HuH-7.5 (cell line): ENCODE data around the gene RPL7A.

Experiments
- DNase-seq: peaks from one replicate; pipeline ENCODE4 v3.0.0; 2011; ENCODE audit warnings: low spot score

The RPL7A gene

GRCh38 chr9:133347515-133347984, 468 bp upstream of the RPL7A start:
- peak; percentile 72 for DNase-seq

- DNase-seq, result no peak
Observed at GRCh38 chr9:133348718-133349573, 928 bp downstream of the RPL7A start.

DNA sequence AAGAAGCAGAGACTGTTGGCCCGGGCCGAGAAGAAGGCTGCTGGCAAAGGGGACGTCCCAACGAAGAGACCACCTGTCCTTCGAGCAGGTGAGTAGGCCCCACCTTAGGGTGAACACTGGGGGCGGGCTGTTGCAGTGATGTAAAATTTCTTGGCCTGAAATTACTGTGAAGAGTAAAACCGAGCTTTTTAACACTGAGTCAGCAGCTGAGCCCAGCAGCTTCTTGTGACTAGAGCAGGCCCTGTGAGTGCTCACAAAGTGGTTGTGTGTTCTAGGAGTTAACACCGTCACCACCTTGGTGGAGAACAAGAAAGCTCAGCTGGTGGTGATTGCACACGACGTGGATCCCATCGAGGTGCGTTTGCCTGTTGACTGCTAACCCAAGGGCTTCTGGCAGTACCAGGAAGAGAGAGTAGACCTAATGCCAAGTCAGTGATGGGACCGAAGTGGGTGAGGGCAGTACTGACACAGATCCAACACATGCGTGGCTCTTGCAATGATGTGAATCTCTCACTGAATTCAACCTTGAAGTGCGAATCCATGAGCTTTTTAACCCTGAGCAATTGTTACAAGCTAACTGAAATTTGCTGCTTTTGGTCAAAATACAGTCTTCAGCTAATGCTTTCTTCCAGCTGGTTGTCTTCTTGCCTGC, 2.1 kb downstream of the RPL7A start:
- DNase-seq, result no peak

GRCh38 chr9:133351526-133351907, 3.5 kb downstream of the RPL7A start:
- DNase-seq, result no peak

GRCh38 chr9:133351908-133352634, 4.1 kb downstream of the RPL7A start:
- DNase-seq, result peak; percentile 68

DNA sequence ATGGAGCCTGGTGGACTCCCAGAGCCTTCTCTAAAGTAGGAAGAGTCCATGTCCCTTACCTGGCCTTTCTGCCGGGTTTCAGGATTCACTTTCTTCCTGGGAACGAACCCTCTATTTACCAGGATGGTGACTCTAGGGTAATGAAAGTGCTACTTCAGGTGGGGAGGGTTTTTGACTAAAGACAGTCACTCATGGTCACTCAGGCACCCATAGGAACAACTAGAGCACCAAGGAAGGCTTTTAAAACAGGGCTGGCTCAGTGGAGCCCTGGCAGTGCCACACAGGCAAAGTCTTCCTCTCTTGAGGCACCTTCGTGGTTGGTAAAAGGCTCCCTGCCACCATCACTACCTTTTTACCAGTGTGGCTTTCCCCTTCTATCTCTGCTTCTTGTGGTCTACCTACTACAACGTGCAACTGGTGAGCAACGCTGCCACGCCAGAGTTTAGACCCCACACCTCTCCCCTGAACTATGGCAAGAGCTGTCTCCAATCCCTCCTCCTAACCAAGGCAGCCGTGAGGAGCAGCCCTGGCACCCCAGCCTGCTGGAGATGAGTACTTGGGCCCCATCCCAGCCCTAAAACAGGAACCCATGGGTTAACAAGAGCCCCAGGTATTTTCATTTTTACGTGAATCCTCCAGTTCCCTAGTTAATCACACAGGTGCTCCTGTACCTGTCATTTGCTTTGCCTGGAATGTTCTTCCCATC, 4.8 kb downstream of the RPL7A start:
- no peak for DNase-seq

DNA sequence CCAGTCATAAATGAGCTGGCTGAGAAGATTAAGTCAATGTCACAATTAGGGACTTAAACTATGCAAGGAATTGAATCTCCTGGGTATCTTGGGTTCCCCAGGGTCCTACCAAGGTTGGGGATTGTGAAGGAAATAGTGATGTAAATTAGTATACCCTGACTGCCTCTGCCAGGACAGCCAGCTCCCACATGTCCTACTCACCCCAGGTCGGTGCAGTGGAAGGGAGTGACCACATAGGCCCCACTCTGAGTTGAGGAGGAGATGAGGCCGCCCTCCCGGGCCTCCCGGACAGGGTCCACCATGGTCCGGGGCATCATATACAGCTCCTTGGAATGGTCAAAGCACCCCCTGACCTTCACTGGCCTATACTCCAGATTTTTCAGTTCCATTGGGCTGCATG, 5.5 kb downstream of the RPL7A start:
- no peak for DNase-seq

GRCh38 chr9:133354766-133355165, 6.7 kb downstream of the RPL7A start:
- DNase-seq, result no peak

DNA sequence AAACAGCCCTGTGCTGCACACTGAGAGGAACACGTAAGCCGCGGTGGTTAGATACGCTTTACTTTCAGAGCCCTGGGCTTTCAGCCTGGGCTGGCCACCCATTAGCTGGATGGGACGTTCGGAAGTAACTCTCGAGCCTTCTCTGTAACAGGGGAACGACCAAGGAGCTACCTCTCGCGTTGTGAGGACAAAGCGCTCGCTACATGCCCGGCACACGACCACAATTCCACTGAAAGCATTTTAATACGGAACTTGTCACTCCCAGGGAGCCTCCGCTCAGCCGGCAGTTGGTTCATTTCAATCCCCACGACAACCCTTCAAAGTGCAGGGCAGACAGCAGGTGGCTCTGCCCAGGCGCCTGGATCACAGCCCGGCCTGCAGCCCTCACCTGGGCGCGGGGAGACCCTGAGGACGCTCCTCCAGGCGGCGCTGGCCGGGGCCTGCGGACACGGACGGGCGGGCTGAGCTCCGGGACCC, 7.9 kb downstream of the RPL7A start:
- no peak for DNase-seq

- DNase-seq, result peak; percentile 87
Observed at GRCh38 chr9:133356391-133357091, 8.5 kb downstream of the RPL7A start, which contains the start of the genes SURF1 and SURF2. TSS of gene SURF1 (minus strand) at chr9:133356487. CDS start at chr9:133356453, 34 bp downstream. TSS of gene SURF2 (plus strand) at chr9:133356550. CDS start at chr9:133356593, 43 bp downstream.

- DNase-seq, result no peak
Observed at GRCh38 chr9:133357656-133358055, 9.6 kb downstream of the RPL7A start.

DNA sequence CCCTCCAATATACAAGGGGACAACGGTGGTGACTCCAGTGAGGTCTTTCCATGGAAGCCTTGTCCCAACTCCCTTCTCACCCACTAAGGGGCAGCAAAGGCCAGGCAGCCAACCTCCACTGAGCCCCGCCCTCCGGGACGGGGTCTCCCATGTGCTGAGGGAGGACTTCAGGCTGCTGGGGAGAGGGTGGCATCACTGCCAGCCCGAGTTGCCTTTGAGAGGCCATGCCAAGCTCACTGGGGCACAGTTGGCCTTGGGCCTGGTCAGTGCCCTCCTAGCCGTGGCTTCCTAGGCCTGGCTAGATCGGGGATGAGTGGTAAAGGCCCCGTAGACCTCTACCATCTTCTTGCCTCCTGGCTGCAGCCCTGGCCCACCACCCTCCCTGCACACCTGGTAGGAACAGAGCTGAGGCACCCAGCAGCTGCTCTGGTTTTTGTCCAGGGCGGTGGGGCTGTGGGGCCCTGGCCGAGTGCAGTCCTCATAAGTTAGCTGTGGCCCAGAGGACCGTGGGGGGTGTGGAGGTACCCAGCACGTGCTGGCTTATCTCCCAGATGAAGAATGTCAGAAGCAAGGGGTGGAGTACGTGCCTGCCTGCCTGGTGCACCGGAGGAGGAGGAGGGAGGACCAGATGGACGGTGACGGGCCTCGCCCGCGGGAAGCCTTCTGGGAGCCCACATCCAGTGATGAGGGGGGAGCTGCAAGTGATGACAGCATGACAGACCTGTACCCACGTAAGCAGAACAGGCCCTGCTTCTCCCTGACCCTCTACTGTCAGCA, 11.6 kb downstream of the RPL7A start:
- no peak for DNase-seq

DNA sequence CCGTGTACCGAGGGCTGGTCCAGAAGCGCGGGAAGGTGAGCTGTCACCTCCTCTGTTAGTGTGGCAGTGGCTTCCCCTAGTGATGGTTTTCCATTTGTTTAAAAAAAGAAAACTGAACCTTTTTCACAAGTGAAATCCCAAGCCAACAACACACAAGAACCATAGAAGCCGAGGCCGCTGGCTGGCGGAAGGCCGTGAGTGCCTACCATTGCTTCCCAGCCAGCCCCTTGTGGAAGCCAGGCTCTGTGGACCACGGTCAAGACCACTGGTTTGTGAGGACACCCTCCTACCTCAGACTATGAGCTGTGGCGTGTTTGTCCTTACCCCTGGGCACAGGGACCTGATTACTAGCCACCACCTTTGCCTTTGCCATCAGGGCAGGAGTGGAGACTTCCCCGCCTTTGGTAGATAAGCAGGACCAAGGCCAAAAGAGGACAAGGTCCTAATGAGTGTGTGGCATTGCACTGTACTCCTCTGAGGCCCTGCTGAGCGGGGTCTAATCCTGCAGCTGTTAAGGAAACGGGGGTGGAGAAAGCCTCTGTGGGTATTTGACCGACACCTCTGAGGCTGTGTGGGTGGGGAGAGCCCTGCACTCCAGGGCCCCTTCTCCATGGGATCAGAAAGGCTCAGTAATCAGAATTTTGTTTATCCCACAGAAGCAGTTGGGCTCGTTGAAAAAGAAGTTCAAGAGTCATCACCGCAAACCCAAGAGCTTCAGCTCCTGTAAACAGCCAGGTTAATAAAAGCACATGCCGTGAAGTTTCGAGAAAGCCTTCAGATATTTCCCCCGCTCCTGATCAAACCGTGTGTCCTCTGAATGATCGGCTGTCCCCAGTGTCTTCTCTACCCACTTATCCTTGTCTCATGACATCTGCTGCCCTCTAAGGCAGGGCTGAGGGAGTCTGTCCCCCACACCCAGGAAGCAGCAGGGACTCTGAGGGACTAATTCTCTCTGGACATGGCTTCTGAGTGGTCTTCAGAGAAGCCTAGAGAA, 12.7 kb downstream of the RPL7A start:
- DNase-seq, result no peak

DNA sequence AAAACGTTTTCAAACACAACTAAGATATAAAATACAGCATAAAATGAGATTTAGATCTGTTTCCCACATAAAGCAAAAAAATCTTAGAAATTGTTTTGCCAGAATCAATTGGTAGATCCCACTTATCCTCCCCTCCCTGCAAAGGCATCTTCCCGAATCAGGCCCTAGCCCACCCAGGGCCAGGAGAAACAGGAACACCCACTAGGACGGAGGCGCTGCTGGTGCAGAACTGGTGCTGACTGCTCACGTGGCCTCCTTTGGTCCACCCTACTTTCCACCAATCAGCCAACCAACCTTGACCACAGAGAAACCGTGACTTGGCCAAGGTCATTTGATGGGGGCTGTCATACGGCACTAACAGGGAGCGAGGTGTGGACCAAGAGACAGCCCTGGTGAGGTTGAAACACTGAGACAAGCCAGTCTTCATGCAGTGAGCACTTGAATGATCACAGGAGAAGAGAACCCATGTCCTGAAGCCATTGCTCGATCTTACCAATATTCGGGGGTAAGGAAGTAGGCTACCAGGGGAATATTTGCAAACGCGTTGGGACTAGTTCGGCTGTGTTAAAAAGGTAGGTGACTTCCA, 13.6 kb downstream of the RPL7A start:
- no peak for DNase-seq

- DNase-seq, result no peak
Observed at GRCh38 chr9:133362359-133363044, 14.5 kb downstream of the RPL7A start.

GRCh38 chr9:133366435-133366834, 18.4 kb downstream of the RPL7A start:
- DNase-seq, result no peak

DNA sequence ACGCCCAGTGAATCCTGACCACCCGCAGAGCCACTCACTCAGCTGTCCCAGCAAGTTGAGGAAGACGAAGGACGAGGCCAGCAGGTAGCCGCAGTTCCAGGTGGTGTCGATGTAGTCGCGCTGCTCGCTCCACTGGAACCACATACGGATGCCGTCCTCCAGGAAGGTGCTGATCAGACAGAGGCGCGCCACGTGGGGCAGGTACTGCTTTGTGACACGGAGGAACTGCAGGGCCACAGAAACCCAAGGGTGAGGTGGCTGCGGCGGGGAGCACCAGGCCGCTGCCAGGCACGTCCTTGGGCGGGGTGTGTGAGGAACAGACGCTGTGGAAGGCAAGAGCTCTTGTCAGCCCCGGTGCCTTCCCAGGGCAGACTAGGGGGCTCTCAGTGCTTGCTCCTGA, 19.2 kb downstream of the RPL7A start:
- DNase-seq, result no peak

- no peak for DNase-seq
Observed at GRCh38 chr9:133367778-133368177, 19.8 kb downstream of the RPL7A start.
